HG02852 (cell line): ENCODE data around the gene CBLB.

Experiments used
- ATAC-seq: cut with Tn5 transposase; IDR thresholded peaks from one replicate; pipeline ENCODE4 v1.9.1; 2021; ENCODE audit warnings: mild to moderate bottlenecking, moderate library complexity; ENCODE audit not compliant: unreplicated experiment

The CBLB gene

DNA sequence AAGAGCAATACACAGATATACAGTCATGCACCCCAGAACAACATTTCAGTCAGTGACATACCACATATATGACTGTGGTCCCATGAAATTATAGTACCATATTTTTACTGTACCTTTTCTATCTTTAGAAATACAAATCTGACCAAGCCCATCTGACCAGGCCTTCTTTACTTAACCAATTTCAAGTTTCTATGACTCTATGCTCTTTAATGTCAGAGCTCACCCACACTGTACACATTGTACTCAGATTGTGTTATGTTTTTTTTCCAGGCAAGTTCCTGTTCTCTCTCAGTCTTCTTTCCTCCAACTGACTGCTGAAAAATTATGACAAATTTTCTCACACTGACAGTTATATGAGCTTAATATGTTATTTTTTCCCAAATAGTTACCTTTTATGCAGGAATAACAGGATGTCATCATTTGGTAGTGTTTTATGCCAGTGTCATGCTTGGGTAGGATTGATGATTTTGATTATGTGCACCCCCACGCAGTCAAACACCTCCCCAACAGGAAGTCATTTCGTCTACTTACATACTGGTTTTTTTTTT is 8.0 kb upstream of the CBLB start:
- ATAC-seq = peak; percentile 77

DNA sequence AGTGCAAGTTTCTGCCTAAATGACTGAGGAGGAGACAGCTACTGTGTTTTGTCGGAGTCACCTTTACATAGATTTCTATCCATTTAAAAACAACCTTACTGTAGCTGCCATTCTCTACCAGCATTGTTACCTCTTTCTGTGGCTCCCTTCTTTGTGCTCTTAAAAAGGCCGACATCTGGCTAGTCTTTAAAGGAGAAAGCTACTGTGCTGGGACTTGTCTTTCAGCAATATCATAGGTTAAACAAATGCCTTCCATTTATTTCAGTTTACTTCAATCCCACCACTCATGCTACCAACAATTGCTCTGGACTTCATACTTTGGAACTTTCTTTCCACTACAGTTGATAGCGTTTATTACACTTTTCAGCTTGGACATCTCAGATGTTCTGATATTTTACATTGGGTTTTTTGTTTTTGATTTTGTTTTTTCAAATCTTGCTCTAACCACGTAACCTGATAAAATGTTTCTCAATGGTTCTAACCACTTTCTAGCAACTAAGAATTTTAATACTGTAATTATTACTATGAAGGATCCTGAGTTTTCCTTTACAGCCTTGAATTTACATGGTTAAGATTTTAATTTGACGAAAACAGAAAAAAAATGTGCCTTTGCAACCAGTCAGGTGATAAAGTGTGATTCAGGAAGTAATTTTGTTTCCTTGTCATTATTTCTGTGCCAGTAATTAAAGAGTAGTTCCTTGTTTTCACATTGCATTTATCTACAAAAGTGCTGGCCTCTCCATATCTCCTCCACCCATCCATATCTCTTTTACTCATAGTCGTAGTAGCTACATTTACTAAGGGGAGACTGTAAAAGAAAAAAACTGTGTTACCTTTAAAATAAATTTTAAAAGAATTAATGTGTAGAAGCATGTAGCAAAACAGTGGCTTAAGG is 1.3 kb upstream of the CBLB start:
- no peak for ATAC-seq

DNA sequence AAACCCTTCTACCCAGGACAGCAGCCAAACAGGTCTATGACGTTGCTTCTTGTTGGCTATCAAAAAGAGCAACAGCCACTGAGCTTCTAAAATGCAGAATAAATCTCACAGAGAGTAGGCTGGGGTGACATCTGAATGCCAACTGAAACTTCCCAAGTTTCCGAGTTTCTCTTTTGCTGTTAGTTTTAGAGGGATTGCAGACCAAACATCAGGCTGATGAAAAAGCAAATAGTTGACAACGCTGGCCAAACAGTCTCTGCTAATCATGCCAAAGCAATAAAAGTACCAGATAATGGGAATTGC is 670 bp upstream of the CBLB start:
- ATAC-seq = no peak

DNA sequence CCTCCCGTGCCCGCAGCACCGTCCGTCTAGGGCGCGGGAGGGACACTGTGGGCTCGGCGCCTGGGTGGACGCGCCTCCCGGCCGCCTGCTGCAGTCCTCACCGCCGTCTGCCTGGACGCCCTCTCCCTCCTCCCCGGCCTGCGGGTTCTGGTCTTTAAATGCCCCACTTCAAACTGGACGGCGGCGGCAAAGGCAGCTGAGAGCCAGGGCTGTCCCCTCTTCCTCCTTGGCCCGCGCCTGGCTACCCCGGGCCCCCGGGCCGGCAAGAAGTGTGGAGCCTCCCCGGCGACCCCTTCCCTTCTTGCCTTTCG is 426 bp downstream of the CBLB start:
- peak; percentile 8 for ATAC-seq

DNA sequence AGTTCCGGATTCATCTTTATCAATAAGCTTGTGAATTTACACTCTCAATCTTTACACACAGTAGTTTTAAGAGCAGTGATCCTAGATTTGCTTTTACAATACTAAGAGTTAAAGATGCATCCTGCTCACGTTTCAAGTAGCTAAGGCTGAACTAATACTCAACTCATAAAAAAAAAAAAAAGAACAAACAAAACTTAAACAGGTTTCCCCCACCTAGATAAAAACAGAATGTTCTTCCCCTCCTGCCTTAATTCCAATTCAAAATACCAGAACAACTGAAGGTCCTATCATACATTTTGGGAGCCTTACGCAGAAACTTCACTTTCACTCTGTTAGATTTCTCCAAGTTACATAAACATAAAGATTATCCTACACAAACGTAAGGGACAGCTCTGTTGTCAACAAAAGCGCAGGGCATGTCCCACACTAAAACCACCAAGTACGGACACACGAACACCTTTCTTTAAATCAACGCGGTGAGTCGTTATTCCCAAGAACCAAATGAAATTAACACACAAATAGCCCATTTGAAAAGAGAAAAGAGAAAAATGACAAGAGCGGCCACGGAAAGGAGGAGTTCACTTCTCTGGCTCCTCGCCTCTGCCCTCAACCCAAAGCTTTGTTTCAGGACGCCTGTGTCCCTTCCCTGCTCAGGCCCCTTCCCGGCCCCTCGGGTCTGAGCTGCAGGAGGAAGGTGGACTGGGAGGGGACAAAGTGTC is 941 bp downstream of the CBLB start:
- ATAC-seq = peak; percentile 0

DNA sequence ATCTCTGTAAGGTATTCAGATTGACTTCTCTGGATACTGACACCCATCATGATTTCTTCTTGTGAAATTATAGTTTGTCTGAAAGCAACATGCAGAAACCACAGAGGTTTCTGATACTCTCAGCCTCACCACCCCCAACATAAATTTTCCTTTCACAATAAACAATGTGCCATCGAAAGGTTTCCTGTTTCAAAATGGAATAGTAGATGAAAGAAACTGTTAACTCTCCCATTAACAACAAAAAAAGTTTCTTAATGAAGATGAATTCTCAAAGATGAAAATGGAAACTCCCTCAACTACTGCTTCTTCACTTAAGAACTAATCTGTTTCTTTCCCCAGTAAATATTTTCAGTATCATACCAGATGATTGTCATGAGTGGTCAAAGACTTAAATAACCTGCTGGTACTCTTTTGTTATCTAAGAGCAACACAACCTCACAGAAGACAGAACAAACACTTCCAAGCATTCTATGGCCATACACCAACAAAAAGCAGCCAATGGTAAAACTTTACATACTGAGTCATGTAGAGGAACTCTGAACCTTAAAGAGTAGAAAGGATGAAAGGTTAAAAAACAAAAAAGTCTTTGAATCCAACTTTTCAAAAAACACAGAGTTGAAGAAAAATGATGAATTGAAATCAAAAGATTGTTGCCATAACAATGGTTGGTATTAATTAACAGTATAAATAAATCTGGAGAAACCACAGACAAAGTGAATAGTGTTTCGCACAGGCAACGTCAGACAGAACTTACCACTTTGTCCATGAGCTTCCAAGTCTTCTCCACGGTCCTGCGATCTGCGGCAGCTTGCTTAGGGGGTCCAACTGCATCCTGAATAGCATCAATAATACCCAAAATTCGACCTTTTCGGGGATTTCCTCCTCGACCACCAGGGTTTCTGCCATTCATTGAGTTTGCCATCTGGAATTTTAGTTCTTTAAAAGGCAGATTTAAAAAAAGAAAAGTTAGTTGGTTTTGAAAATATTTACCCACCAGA is 1.9 kb downstream of the CBLB start:
- ATAC-seq = peak; percentile 25

DNA sequence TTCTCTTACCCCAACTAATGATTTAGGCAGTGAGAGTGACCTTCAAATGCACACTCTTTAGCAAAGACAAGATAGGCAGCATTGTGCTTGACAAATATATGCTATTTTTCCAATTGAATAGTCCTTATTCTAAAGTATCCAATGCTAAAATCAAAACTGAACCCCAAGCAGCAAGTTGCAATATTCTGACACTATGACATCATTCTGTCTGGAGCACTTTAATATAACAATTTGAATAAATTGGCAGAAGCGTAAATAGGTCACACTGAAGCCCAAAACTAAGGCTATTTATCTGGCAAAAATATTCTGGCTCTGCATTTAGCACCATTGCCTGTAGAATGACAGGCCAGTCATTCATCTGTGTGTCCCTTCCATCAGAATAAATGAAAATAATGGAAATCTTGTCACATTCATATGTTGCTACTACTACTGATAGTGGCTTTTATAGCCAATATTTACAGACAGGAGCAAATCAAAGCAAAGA is 2.9 kb downstream of the CBLB start:
- ATAC-seq = no peak

DNA sequence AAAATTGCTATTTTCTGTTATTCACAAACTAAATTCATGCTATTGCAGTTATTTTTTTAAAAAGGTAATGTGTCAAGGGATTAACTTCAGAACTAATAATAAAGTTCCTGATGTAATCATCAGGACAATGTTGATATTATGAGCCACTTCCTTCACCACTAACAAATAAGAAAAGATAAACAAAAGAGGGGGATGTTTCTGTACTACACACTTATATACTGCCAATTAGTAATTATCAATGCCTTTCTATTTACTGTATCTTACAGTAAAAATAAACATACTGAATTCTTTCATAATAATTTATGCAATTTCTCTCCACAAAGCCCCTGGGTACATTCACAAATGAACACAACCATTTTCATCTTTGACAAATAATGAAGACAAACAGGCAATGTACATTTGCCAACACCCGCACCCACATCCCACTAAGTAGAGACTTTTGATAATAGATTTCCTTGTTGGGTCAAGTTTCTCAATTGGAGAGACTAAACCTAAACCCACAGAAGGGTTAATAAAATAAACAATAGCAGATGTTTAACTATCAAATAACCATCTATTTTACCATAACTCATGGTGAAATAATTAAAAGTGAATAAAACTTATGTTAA is 3.7 kb downstream of the CBLB start:
- ATAC-seq = no peak

DNA sequence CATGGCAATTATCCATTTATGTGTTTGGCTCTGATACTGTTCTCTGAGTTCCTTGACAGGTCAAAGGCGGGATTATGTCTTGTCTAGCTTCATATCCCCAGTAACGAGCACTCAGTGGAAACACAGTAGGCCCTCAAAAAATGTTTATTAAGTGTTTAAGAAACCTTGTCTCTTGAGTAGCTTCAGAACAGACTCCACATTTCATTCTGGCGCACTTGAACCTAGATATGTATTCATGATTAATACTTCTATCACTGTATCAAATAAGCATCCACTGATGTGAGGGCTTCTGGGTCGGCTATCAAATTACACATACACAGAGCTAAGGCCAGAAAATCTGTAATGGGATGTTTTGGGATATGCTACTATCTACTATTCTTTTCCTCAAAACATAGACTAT is 4.6 kb downstream of the CBLB start:
- ATAC-seq = no peak

DNA sequence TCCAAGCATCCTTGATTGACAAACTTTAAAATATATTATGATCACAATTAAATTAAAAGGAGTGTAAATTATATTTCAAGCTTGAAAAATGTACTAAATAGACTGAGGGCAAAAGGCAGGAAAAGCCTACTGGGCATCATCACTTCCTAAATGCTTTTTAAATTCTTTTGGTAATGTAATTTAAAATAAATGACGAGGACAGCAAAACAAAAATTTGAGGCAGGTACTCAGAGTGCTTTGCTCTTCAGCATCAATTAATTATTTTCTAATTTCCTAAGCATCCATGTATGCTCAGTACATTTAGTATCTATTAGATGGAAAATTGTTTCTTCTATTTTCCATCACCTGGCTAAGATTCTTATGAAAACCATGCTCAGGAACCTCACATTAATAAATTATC is 5.2 kb downstream of the CBLB start:
- ATAC-seq = no peak

DNA sequence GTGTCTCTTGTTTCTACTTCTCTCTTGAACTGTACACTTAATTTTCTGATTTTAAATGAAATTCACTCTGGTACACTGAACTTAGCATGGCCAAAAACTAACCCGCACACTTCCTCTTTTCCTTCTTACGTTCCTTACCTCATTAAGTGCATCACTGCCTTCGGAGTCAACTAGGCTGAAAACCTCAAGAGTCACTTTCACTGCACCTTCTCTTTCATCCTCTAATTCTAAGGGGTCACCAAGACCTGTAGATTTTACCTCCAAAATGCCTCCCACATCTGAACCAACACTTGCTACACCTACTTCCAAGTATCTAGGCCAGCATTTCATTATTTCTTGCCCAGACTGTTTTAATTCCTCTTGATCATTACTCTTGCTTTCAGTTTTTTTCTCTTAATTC is 6.6 kb downstream of the CBLB start:
- ATAC-seq = peak; percentile 78

DNA sequence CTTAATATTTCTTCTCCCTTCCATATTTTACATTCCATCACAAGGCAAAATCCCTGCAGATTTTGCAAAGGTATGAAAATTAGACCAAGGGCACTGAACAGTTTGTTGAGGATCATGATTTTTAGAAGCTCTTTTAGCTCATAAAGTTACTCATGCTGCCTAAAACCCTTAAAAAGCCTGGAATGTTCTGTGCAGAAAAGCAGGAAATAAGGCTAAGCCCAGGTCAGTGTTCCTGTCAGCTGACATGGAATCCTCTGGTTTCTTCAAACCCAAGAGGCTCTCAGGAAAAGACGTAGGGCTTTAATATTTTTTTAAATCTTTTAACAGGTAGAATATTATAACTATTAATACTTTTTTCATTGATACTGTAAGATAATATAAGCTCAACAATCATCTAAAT is 8.2 kb downstream of the CBLB start:
- ATAC-seq = no peak

DNA sequence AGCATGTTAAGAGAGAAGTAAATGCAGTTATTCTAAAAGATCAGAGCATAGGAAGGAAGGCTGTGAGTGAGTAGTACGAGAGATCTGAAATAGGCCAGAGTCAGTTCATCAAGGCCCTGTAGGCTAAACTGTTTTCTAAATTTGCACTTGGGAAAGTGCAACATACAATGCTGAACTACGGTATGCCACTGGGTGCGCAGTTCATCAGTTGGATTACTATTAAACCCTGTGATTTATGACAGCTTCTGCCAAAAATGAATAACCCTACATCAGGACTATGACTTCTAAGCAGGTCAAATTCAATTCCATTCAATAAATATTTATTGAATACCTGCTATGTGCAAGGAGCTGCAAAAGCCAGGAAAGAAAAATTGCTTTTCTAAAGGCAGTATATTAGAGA is 10.8 kb downstream of the CBLB start:
- ATAC-seq = no peak

DNA sequence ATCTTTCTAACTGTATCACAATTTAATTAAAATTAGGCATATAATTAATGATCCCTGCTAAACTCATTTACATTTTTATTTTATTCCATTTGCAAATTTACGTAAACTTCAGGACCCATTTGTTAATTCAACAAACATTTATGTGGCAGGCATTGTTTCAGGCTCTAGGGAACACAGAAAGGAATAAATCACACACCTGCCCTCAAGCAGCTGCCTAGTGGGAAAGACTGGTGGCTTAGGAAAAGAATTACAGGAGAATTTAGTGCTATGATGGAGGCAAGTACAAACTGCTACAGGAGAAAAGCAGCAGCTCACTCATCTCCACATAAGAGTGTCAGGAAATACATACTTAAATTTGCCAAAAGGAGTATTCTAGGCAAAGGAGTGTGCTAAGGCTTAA is 11.2 kb downstream of the CBLB start:
- ATAC-seq = no peak

DNA sequence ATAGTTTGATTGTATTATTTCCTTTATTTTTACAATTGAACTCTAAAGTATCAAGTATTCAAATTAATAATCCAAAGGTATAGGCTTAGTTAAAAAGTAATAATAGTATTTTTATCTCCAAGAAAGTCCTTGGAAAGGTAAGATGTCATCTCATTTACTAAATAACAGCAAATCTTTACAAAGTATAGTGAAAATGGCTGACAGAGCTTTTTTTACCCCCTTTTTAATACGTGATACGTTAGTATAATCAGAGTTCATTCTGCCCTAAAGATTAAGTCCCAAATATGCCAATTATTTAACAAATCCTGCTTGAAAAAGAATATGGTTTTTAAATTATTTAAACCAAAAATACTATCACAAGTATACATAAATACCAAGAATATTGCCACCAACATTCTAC is 12.2 kb downstream of the CBLB start:
- ATAC-seq = no peak

DNA sequence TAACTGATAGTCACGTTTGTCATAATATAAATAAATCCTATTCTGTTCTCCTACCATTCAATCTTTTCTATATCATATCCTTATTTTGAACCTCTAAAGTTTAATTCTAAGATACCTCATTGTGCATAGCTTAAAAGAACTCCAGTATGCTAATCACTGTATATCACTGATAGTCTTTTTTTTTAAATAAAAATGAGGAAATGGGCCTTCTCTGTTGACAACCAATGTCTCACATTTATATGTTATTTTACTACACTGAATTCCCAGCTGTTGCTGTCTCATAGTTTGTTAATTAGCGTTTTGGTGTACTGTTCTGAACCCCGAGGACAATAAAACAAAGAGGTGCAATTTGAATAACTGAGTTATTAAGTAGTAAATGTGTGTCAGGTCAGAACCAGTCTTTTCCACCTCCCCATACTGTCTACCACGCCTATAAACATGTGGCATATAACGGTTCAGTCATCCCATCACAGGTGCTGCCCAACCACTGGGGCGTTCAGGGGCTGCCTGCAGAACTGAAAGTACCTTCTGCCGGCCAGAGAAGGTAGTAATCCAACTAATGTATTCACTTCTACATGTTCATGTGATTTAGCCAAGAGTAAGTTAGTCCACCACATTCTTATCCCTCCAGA is 14.9 kb downstream of the CBLB start:
- ATAC-seq = peak; percentile 99

DNA sequence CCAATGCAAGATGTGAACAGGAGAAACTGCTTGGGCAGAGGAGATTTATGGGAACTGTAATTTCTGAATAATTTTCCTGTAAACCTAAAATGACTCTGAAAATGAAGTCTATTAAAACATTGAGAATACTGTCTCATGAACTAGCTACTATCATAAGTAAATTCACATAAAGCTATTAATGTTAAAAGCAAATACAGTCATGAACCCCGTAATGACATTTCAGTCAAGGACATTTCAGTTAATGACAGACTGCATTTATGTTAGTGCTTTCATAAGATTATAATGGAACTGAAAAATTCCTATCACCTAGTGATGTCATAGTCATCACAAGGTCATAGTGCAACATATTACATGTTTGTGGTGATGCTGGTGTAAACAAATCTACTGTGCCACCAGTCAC is 17.2 kb downstream of the CBLB start:
- no peak for ATAC-seq

DNA sequence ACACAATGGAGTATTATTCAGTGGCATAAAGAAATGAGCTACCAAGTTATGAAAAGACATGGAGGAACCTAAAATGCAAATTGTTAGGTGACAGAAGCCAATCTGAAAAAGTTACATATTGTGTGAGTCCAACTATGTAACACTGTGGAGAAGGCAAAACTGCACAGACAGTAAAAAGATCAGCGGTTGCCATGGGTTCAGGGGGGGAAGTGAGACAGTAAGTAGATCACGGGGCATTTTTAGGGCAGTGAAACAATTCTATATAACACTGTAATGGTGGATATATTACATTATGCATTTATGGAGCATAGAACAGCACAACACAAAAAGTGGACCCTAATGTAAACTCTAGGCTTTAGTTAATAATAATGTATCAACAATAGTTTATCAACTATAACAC is 17.6 kb downstream of the CBLB start:
- no peak for ATAC-seq

DNA sequence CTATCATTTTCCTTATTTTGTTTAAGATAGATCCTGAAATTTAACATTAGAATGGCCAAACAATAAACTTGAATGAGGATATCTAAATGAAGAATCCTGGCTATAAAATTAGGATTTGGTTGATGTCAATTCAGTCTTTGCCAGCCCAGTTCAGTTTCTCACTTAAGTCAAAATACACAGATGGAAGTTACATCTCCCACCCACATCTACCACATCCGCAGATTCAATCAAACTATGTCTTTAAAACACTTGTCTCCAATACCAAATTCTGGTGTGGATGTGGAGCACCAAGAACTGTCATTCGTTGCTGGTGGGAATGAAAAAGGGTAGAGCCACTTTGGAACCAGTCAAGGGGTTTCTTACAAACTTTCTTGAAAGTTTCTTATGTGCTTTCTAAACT is 18.2 kb downstream of the CBLB start:
- ATAC-seq = no peak

DNA sequence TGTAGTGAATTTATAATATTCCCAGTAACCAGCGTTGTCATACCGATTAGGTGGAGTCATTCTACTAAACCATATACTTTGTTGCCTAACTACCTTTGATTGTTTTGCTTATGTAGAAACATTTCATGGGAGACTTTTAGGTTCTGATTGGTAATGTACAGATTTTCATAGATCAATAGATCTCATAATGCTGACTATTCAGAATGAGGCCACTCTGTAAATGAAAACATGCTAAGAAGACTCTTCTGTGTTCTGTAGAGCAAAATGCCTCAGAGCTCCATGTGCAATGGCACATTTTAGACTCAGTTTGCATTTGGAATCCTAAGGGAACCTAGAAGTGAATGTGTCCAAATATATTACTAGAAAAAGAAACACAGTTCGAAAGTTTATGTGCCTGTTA is 20.0 kb downstream of the CBLB start:
- ATAC-seq = no peak
